NCI-H2107 treated with DMSO at 0.1 percent for 48 hours (cell line): ENCODE measurements around the gene ABHD17A.

Experiments used
- DNase-seq: peaks from one replicate; lab custom pipeline; 2025; ENCODE audit not compliant: unreplicated experiment; lab: John Stamatoyannopoulos, UW

ABHD17A gene

DNA sequence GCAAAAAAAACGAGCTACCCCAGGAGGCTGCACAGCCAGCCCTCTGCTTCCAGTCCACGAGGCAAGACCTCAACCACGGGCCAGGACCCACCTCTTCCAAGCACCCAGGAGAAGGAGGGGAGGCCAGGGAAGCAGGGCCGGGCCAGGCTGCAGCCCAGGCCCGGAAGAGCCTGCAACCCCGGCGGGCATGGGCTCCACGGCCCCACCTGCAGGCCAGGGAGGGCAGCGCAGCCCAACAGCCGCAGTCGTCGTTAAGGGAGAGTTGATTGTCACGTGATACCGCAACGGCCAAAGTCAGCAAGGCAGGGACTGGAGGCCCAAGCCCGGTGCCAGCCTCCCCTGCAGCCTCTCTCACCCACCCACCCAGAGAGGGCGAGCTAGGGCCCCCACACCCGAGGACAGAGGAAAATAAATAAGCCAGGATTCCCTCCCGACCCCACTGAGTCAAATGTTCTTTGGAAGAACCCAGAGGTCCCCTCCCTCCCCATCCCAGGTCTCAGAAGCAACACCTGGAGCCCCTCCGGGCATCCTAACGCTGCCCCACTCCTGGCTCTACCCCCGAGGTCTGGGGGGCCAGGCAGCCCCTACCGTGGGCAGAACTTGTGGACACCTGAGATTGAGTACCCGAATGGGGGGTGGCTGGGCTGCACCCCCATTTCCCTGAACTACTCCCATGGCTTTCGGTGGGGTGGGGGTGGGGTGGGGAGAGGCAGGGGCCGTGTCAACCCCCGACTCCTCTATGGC is 31.8 kb downstream of the ABHD17A start:
- peak; percentile 39 for DNase-seq

DNA sequence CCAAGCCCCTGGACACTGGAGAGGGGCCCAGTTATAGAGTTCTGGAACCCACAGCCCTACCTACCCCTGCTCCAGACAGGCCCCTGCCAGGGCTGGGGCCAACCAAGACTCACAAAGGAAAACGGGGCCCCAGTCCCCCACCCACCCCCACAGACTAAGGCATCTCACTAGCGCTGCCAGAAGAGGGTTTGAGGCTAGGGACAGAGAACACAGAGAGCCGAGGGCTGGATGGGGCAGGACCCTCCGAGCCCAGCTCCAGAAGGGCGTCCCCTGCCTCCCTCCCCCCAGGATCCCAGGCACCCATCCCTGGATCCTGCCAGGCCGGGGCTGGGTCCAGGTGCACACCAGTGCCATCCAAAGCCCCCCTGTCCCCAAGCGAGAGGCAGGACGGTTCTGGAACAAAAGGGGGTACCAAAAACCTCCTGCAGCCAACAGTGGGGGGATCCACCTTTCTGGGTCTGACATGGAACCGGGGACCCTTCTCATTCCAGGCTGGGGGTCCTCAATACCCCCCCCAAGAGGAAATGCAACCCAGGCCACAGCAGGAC is 32.6 kb downstream of the ABHD17A start:
- no peak for DNase-seq

DNA sequence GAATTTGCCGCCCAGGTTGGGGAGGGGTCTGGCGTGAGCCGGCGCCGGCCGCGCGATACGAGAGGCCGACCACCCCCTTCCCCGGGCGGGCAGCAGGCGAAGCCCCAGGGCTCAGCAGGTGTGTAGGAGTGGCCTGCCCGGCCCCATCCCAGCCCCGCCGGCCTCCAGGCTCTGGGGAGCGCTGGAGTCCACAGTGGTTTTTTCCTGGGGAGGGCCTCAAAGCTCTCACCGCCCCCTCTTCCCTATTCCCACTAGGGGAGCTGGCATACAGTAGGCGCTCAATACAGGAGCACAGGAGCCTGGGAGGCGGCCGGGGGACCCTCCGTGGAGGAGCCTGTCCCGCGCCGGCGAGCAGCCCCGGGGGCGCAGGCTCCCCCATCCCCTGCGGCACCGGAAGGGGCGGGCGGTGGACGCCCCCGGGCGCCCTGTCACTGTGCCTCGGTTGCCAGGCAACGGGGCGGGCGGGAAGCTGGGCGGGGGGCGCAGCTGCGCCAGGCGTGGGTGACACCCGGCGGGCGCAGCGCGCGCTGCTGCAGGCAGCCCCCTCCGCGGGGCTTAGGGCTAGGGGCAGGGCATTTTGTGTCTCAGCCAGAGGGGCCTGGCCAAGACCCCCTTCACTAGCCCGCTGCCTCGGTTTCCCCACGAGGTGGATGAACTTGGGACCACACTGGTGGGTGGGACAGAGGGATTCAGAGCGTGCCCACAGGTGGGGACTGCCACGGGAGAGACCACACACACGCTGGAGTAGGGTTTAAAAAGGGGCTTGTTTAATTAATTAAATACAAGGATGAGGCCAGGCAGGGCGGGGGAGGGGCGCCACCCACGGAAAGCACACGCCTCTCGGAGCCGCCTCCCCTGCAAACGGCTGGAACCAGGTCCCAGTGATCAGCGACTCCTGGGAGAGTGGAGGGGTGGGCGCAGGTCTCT is 33.4 kb downstream of the ABHD17A start:
- DNase-seq, result no peak

DNA sequence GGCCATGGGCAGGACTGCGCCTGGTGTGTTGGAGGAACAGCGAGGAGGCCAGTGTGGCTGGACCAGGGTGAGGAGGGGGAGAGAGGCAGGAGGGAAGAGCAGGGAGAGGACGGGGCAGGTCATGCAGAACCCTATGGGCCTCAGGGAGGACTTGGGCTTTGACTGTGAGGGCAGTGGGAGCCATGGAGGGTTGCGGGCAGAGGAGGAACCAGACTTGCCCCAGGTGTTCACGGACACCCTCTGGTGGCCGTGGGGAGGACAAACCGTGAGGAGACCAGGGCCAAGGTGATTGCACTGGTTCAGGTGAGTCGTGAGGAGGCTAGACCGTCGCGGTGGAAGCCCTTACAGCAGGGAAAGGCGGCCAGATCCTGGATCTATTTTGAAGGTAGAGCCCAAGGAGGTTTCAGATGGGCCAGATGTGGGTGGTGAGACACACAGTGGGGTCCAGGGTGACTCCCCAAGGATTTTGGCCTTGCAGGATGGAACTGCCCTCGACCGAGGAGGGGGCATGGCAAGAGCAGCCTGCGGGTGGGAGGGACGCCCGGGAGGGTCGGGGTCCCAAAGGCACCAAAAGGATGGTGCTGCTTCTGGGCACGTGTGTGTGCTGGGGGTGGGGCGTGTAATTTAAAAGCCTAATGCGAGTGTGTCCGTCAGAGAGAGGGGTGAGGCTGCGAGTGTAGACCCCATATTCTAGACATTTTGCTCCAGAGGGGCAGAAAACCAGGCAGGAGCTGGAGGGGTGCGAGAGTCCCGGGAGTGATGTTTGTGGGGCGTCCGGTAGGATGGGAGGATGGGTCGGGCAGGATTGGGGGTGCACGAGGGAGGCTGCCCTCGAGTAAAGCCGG is 34.3 kb downstream of the ABHD17A start:
- no peak for DNase-seq

DNA sequence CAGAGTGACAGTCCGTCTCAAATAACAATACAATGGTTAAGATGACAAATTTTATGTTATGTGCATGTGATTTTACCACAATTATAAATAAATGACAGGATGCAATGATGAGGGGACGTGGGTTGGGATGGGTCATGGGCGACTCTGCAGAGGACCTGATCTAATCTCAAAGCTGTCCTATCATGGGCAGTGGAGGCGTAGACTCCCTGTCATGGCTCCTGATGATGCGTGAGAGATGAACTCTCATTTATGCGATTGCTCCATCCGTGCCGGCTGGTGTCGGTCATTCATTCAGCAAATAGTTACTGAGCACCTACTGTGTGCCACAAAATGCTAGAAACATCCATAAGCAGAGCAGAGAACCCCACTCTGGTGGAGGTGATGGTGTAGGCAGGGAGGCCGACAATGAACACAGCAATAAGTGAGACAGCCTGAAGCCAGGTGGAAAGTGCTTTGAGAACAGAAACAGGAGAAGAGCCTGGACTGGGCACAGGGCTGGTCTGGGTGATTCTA is 35.4 kb downstream of the ABHD17A start:
- DNase-seq, result no peak

DNA sequence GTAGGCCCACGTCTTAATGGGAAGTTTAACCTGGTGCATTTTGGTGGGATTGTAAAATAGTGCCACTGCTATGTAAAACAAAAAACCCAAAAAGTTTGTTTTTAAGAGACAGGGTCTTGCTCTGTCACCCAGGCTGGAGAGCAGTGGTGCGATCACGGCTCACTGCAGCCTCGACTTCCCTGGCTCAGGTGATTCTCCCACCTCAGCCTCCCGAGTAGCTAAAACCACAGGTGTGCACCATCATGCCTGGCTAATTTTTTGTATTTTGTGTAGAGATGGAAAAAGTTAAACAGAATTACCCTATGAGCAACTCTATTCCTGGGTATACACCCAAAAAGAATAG is 36.2 kb downstream of the ABHD17A start:
- DNase-seq, result no peak

DNA sequence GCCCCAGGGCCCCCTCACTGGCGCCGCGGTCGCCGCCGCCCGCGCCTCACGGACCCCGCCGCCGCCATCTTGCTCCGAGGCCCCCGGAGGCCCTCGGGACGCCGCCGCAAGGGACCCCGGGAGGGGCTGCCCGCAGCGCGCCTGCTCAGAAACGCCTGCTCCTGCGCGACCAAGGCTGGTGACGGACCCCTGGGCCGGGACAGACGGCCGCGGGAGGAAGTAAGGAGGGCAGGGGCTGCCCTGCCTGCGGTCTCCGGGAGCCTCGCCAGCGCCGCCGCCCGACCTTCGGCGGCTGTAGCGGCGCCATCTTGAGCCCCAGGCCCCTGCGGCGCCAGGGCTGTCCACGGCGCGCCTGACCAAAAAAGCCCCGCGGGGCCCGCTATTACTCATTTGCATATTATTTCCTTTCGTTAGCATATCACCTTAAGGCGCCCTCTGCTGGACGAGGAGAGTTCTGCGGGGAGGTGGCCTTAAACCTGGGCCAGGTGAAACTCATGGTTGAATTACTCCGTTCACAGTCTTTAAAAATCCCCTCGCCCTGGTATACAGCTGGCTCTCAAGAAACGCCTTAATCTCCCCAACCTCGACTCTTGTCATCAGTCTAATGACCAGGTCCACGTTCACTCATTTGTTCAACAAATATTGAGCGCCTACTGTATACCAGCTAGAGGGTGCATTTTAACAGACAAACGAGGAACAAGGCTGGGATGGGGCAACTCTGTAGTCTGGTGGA is 36.7 kb downstream of the ABHD17A start, which contains the start of gene REXO1:
TSS of gene REXO1 (minus strand) at position 85 of the 733 bp plus-strand sequence. CDS start 125 bp downstream, outside the sequence.
- peak; percentile 75 for DNase-seq

DNA sequence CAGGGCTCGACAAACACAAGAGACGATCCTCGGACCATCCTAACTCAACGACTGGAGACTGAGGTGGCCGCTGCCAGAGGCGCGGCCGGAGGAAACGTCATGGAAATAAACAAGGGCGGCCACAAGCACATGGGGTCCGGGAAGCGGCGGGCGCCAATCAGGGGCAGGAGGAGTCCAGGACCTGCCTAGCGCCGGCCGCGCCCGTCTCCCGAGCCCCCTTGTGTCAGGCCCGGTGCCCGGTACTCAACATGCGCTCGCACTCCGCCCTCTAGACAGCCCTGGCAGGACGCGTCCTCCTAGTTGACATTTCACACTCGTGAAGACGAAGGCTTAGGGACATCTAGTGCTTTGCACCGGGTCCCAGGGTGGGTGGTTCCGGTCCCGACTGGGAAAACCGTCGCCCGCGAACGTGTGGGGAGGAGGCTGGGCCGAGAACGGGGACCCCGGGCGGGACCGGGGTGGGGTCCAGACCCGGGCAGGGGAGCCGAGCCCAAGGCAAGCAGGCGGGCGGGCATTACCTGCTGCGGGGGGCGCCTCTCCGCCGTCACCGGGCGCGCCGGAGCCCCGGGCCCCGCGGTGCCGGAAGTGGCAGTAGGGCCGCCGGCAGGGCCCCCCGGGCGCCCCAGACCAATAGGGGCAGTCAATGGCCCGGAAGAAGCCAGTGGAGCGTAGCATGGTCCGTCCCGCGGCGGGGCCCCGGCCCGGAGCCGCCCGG is 37.5 kb downstream of the ABHD17A start:
- no peak for DNase-seq

DNA sequence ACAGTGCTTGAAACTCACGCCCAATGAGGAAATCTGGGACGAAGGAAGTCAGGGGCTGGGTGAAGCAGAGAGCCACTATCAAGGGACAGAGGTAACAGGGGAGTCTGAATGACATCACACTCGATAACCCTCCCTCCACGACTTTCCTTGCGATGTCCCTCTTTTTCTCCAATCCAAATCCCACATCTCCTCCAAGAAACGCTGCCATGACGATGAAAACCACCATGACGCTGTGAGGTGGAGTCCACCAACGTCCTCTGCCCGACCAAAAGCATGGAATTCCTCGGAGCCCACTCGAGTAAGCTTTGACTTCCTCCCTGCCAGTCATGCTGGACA is 38.0 kb downstream of the ABHD17A start:
- no peak for DNase-seq

DNA sequence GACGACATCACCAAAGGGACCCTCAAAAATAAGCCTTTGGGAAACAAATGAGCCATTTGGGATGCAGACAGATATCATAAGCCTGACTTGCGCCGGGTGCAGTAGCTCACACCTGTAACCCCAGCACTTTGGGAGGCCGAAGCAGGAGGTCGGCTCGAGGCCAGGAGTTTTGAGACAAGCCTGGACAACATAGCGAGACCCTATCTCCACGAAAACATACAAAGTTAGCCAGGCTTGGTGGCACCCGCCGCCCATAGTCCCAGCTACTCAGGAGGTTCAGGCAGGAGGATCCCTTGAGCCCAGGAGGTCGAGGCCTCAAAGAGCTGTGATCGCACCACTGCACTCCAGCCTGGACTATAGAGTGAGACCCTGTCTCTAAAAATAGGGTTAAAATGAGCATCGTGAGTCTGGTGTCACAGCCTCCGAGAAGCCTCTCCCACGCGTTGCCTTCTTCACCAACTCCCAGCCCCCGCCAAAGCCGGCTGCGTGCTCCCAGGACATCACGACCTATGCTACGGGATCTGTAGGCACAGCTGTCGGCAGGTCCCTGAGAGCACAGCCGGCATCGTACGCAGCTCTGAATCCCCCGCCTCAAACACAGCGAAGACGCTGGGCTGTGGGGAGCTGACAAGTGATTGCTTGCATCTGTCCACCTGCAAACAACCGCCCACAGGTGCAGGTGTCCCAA is 38.6 kb downstream of the ABHD17A start:
- DNase-seq, result no peak

DNA sequence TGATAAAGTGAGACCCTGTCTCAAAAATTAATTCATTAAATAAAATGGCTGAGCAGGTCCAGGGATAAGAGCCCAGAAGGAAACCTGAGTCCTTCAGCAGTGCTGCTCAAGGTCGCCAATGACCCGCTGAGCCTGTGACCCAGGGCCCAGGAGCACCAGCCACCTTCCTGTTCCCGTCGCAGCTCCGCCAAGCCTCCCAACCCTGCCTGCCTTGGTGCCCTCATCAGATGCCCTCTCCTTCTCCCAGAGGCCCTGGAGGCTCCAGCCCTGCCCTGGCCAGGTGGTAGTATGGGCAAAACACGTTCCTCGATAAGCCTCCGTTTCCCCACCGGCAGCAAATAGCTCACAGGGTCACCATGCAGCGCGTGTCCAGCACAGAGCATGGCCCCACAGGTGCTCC is 39.7 kb downstream of the ABHD17A start:
- no peak for DNase-seq

DNA sequence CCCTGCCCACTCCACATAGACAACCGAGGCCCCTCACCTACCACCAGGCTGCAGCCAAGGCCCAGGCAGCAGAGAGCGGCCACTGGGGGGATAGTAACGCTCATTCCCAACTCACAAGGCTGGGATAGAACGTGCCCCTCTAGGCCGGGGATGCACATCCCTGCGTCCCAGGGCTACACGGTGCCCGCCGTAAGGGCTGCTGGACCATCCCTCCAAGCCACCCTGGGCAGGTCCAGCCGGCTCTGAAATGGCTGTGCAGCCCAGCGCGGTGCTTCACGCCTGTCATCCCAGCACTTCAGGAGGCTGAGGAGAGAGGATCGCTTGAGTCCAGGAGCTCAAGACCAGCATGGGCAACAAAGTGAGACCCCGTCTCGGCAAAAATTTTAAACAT is 40.2 kb downstream of the ABHD17A start:
- no peak for DNase-seq

DNA sequence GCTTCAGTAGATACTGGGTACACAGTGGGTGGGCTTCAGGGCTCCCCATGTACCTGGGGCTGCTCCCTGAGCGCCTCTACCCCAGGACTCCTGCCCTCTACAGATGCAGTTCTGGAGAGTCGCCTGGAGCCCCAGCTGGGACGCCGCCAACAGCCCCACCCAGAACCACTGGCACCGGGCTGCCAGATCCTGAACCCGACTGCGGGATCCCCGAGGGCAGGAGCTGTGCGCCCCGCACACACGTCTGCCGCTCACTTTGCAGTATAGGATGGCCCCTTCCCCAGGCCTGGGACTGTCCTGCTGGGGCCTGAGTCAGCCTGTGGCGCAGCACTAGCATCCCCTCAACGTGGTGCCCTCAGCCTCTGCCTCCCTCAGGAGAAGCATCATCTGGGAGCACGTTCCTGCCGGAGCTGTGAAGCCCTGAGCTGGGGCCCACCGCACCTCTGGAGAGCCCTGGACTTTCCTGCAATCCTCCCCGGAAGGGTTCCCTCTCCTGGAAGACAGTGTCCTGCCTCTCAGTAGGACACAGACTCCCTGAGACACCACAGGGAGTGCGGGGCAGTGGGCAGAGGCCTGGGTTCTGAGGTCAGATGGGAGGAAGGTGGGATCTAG is 40.7 kb downstream of the ABHD17A start:
- no peak for DNase-seq

DNA sequence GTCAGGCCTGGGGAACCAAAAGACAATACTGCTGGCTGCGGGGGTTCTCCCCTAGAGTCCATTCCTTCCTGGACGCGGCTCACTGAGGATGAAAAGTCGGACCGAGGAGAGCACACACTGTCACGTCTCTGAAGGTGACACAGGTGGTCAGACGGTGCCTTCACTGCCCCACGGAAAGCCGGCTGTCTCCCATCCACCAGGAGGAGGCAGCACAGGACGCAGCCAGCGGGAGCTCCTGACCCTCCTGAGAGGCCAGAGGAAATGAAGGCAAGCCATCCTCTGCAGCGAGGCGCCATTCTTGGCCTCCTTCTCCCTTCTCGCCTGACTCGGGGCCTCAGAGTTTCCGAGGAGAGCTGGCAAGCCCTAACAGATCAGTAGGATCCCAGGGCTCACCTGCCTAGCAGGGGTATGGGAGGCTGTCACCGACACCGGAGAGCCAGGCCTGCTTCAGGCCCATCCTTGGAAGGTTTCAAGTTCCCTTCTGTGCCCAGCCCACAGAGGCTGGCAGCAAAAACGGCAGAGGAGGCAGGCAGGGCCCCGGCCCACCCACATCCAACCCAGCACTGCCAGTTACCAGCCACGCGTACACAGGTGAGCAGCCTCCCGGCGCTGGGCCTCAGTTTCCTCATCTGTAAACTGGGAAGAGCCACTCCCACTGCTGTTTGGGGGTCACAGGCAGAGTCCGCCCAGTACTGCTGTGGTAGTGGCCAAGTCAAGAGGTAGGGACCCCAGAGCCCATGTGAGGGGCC is 41.5 kb downstream of the ABHD17A start:
- DNase-seq, result no peak

DNA sequence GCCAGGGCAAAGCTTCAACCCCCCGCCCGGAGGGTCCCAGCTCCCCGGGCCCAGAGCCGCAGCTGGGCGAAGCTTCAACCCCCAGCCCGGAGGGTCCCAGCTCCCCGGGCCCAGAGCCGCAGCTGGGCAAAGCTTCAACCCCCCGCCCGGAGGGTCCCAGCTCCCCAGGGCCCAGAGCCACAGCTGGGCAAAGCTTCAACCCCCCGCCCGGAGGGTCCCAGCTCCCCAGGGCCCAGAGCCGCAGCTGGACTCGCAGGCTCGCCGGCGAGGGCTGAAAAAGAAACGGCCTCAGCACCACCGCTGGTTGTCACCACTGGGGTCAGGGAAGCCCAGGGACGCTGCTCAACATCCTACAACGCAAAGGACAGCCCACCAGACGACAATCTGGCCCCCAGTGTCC is 42.2 kb downstream of the ABHD17A start:
- no peak for DNase-seq

DNA sequence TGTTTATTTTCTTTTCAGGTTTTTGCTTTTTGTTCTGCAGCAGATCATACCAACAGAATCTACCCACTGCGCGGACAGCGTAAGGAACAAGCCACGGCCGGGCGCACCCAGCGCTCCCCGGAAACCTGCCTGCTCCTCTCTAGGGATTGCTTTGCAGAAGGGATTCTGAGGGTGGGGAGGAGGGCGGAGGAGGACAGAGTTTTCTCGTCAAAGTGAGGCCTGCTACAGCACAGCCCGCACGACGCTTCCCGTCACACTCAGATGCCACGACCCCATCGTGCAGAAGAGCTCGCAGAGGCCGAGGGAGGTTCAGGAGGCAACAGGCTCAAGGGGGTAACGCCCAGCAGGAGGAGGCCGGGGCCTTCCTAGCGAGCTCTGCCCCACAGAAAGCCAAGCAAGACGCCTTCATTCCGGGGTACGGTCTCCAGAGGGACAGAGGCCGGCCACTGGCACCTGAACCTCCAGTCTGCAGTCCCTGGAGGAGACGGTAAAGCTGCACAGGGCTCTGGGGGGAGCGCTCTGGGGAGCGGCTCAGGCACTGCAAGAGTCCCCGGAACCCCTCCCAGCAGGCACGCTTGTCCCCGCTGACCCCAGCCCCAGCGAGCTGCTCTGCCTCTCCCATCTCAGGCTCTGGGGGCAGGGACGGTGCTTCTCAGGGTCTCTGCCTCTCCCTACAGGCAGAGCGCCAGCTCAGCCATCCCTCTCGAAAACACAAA is 43.9 kb downstream of the ABHD17A start:
- no peak for DNase-seq

DNA sequence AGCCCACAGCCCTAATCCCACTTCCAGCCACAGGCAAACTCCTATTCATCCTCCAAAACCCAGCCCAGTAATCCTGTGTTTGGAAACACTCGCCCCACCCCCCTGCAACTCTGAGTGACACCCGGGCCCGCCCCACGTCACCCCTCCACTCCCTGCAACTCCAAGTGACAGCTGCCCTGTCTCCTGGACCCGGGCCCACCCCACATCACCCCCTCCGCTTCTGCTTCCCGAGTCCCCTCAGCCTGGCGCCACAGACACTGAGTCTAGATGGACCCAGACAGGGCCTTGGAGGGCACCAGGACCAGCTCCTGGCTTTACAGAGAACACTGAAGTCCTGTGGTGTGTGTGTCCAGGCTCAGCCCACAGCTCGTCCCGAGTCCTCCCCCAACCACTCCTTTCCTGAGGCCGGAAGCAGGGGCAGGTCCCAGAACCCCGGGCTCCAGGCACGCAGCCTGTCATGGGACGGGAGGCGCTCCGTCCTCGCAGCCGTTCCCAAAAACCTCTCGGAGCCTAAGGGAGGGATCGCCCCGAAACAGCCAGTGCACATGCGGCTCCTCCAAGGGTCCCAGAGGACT is 44.7 kb downstream of the ABHD17A start:
- no peak for DNase-seq
